Measurements from ENCODE around the gene TMTC1.
A peak's percentile ranks its signal among the peaks of the same experiment; 100 is the strongest.

The TMTC1 gene

DNA sequence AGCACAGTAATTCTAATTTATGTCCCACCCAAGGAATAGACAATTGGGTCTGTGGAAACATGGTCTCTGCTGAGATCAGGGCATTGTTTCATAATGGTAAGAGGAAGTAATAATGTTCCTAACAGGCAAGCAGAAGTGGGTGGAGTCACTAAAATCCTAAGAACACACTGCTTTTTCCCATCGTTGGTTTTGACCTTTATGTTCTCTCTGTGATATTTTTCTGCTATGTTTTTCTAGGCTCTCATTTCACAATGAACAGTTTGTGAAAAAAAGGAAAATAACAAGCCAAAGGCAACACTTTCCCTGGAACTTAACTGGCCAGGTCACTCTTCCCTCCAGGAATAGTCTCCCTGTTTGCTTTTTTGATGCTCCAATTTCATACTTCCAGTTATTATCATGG lies 205.7 kb downstream of the TMTC1 start:
- in situ Hi-C loops (cut with HindIII; ENCODE audit: low sequenced_read_pairs) = no loop called here
- TF ChIP-seq, protein P1, sequence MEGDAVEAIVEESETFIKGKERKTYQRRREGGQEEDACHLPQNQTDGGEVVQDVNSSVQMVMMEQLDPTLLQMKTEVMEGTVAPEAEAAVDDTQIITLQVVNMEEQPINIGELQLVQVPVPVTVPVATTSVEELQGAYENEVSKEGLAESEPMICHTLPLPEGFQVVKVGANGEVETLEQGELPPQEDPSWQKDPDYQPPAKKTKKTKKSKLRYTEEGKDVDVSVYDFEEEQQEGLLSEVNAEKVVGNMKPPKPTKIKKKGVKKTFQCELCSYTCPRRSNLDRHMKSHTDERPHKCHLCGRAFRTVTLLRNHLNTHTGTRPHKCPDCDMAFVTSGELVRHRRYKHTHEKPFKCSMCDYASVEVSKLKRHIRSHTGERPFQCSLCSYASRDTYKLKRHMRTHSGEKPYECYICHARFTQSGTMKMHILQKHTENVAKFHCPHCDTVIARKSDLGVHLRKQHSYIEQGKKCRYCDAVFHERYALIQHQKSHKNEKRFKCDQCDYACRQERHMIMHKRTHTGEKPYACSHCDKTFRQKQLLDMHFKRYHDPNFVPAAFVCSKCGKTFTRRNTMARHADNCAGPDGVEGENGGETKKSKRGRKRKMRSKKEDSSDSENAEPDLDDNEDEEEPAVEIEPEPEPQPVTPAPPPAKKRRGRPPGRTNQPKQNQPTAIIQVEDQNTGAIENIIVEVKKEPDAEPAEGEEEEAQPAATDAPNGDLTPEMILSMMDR (IDR thresholded peaks at IDR 0.05; ENCODE audit: low read depth, low read length) = no peak
- no peak for DNase-seq (ENCODE audit: low read depth, low spot score)
- H3K4me3 ChIP-seq (ENCODE audit: low read depth, low read length) = no peak overlapping the region

DNA sequence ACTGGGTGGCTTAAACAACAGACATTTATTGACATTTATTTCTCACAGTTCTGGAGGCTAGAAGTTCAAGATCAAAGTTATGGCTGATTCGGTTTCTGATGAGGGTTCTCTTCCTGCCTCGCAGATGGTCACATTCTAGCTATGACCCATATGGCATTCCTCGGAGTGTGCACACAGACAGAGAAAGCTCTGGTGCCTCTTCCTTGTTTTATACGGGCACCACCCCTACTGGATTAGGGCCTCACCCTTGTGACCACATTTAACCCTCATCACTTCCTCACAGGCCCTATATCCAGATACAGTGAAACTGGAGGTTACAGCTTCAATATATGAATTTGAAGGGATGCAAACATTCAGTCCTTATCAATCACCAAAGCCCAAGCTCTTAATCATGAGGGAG lies 209.2 kb downstream of the TMTC1 start:
- no peak overlapping the region for H3K4me3 ChIP-seq (ENCODE audit: low read depth, low read length)
- no peak for DNase-seq (ENCODE audit: low read depth, low spot score)
- TF ChIP-seq, protein P1 (IDR thresholded peaks at IDR 0.05; ENCODE audit: low read depth, low read length) = no peak
- in situ Hi-C loops (cut with HindIII; ENCODE audit: low sequenced_read_pairs) = no loop called here

DNA sequence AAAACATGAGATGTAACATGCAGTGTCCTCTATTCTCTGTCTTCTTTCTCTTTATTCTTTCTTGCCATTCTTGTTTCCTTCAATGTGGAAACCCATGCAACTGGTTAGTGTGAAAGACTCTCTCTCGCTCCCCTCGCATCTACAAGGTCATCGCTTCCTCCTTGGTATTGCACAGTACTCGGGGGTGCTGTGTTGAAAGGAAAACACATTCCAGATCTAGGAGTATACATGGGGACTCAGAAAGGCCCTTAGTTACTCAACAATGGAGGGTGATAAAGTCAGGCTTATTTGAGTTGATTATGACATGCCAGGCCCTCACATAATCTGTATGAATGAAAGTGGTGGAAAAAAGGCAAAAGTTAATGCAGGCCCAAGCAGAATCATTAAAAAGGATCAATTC lies 210.8 kb downstream of the TMTC1 start:
- no peak overlapping the region for H3K4me3 ChIP-seq (ENCODE audit: low read depth, low read length)
- DNase-seq (ENCODE audit: low read depth, low spot score) = no peak
- in situ Hi-C loops (cut with HindIII; ENCODE audit: low sequenced_read_pairs) = no loop called here
- TF ChIP-seq, protein P1 (IDR thresholded peaks at IDR 0.05; ENCODE audit: low read depth, low read length) = no peak

DNA sequence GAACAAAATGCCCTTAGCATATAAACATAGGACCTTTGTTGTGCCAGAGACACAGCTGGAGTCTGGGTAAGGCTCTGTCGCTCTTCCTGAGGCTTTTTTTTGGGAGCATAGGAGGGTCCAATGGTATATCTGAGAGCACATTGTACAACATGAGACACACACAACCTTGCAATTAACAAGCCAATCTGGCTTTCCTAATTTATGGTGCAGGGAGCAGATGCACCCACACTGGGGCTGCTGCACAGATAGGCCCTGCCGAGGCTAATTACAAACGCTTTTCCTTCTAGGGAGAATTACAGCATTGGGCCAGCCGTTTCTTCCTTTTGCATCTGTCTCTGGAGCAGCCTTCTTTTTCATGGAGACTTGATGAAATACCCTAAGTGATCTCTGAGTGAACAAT lies 211.3 kb downstream of the TMTC1 start:
- TF ChIP-seq, protein P1 (IDR thresholded peaks at IDR 0.05; ENCODE audit: low read depth, low read length) = no peak
- no peak for DNase-seq (ENCODE audit: low read depth, low spot score)
- H3K4me3 ChIP-seq (ENCODE audit: low read depth, low read length) = no peak overlapping the region
- in situ Hi-C loops (cut with HindIII; ENCODE audit: low sequenced_read_pairs) = no loop called here

DNA sequence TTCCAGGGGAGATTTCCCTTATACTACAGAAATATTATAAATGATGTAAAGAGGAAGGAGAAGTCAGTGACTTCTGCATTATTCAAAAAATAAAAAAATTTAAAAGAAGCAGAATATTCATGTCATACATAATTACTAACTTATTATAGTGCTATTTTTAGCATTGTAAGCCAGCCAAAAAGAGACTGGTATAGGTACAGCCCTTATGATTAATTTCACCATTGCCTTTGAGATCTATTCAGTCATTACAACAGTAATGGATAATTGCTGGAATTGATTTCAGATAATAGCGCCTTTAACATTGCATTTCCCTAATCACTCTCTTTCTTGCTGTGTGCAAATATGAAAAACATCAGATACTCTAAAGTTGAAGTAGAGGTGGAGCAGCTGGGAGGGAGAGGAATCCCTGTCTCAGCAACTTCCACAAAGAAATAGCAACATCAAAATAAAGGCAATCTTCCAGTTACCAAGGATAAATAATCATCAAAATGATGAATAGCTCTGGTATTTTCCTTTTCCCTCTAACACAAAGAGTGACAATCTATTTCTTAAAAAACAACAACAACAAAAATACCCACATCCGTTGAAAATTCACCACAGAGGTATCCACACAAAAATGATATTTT lies 214.5 kb downstream of the TMTC1 start:
- TF ChIP-seq, protein P1 (IDR thresholded peaks at IDR 0.05; ENCODE audit: low read depth, low read length) = no peak
- in situ Hi-C loops (cut with HindIII; ENCODE audit: low sequenced_read_pairs) = no loop called here
- DNase-seq (ENCODE audit: low read depth, low spot score) = no peak
- no peak overlapping the region for H3K4me3 ChIP-seq (ENCODE audit: low read depth, low read length)

DNA sequence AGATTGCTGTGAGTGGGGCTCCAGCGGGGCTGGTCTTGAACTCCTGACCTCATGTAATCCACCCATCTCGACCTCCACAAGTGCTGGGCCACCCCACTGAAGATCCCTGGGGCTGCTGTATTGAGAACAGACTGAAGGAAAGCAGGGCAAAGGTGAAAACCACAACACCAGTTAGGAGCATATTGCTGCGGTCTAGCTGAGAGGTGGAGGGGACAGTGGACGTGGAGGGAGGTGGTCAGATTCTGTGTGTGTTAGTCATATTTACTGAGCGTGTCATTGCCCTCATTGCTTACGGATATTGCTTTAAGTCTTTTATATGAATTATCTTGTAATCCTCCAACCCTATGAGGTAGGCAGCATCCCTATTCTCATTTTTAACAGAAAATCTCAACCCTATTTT lies 217.3 kb downstream of the TMTC1 start:
- TF ChIP-seq, protein P1 (IDR thresholded peaks at IDR 0.05; ENCODE audit: low read depth, low read length) = no peak
- no peak overlapping the region for H3K4me3 ChIP-seq (ENCODE audit: low read depth, low read length)
- in situ Hi-C loops (cut with HindIII; ENCODE audit: low sequenced_read_pairs) = no loop called here
- peak; percentile 76 for DNase-seq (ENCODE audit: low read depth, low spot score)
